Measurements from ENCODE around the gene CSHL1.

DNA sequence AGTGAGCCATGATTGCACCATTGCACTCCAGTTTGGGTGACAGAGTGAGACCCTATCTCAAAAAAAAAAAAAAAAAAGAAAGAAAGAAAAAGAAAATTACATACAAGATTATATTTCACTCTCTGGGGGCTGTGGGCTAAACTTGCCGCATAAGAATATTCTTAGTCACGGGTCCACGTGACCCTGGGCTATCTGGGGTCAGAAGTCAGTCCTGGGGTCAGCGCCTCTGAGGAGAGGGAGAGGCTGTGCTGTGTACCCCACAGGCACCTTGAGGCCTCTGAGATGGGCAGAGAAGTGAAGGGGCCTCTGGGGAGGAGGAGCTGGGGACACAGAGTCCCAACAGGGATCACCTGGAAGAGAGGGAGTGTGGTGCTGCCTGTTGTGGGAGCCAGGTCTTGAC lies 26.9 kb upstream of the CSHL1 start:
- TF ChIP-seq, protein P1, sequence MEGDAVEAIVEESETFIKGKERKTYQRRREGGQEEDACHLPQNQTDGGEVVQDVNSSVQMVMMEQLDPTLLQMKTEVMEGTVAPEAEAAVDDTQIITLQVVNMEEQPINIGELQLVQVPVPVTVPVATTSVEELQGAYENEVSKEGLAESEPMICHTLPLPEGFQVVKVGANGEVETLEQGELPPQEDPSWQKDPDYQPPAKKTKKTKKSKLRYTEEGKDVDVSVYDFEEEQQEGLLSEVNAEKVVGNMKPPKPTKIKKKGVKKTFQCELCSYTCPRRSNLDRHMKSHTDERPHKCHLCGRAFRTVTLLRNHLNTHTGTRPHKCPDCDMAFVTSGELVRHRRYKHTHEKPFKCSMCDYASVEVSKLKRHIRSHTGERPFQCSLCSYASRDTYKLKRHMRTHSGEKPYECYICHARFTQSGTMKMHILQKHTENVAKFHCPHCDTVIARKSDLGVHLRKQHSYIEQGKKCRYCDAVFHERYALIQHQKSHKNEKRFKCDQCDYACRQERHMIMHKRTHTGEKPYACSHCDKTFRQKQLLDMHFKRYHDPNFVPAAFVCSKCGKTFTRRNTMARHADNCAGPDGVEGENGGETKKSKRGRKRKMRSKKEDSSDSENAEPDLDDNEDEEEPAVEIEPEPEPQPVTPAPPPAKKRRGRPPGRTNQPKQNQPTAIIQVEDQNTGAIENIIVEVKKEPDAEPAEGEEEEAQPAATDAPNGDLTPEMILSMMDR (IDR thresholded peaks at IDR 0.05): no peak
- TF ChIP-seq POLR2A (IDR thresholded peaks at IDR 0.05): no peak
